Astrocyte of the cerebellum (primary cell): ENCODE data around the gene CSNK2A1.

ENCODE experiments used
- DNase-seq: peaks from one replicate; pipeline ENCODE4 v3.0.0-alpha.2; 2011; ENCODE audit warnings: low read depth
- H3K4me3 ChIP-seq: 2 replicates; pipeline ENCODE4 v1.5.1; 2011; ENCODE audit warnings: mild to moderate bottlenecking, low read depth, low read length, moderate library complexity
- in situ Hi-C: cut with HindIII; loops from 2 replicates; pipeline ENCODE4 v1.10.0; 2017; ENCODE audit warnings: low sequenced_read_pairs
- TF ChIP-seq, protein P1 (sequence below): IDR thresholded peaks from 2 replicates; pipeline ENCODE4 v1.5.1; 2012; ENCODE audit warnings: low read length, low read depth, moderate library complexity, mild to moderate bottlenecking; ENCODE audit errors: missing control alignments

Gene CSNK2A1

GRCh38 chr20:539191-539590 is 4.4 kb downstream of the CSNK2A1 start:
- in situ Hi-C loops: no loop called here
- H3K4me3 ChIP-seq: no peak overlapping the region
- DNase-seq: no peak
- TF ChIP-seq, protein P1, sequence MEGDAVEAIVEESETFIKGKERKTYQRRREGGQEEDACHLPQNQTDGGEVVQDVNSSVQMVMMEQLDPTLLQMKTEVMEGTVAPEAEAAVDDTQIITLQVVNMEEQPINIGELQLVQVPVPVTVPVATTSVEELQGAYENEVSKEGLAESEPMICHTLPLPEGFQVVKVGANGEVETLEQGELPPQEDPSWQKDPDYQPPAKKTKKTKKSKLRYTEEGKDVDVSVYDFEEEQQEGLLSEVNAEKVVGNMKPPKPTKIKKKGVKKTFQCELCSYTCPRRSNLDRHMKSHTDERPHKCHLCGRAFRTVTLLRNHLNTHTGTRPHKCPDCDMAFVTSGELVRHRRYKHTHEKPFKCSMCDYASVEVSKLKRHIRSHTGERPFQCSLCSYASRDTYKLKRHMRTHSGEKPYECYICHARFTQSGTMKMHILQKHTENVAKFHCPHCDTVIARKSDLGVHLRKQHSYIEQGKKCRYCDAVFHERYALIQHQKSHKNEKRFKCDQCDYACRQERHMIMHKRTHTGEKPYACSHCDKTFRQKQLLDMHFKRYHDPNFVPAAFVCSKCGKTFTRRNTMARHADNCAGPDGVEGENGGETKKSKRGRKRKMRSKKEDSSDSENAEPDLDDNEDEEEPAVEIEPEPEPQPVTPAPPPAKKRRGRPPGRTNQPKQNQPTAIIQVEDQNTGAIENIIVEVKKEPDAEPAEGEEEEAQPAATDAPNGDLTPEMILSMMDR: no peak

DNA sequence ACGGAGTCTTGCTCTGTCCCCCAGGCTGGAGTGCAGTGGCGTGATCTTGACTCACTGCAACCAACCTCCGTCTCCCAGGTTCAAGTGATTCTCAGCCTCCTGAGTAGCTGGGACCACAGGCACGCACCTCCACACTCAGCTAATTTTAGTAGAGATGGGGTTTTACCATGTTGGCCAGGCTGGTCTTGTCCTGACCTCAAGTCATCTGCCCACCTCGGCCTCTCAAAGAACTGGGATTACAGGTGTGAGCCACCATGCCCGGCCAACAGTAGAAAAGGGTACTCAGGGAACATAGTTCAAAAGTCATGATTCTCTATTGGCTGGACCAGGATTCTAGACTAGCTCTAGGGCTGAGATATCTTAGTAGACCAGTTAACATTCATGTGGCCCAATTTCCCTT is 5.6 kb downstream of the CSNK2A1 start:
- TF ChIP-seq, protein P1: no peak
- in situ Hi-C loops: no loop called here
- no peak overlapping the region for H3K4me3 ChIP-seq
- DNase-seq: no peak

- TF ChIP-seq, protein P1: no peak
- H3K4me3 ChIP-seq: no peak overlapping the region
These were observed 7.1 kb downstream of the CSNK2A1 start for GRCh38 chr20:536426-537010.

DNA sequence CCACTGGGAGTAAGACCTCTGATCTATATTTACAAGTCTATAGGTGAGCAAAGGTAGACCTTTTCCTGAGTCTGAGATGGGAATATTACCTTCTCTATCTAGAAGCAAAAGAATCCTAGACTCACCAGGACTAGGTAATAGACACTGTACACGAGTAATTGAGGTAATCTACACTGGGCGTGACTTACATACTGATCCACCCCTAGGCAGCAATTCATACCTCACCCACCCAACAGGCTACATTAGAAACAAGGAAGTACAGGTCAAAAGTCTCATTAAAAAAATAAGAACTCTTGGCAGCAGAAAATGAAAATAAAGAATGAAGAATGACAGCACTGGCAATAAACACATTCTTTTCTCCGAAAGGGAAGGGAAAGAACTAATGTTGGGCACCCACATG is 7.6 kb downstream of the CSNK2A1 start:
- DNase-seq: no peak
- in situ Hi-C loops: no loop called here
- TF ChIP-seq, protein P1: no peak
- no peak overlapping the region for H3K4me3 ChIP-seq

More at GRCh38 chr20:536426-537010, 7.1 kb downstream of the CSNK2A1 start:
- in situ Hi-C loops: no loop called here
- no peak for DNase-seq

GRCh38 chr20:533526-533925 is 10.1 kb downstream of the CSNK2A1 start:
- DNase-seq: no peak
- no peak overlapping the region for H3K4me3 ChIP-seq
- in situ Hi-C loops: no loop called here
- TF ChIP-seq, protein P1: no peak

GRCh38 chr20:532530-532929 is 11.1 kb downstream of the CSNK2A1 start:
- in situ Hi-C loops: no loop called here
- no peak overlapping the region for H3K4me3 ChIP-seq
- TF ChIP-seq, protein P1: no peak
- DNase-seq: no peak
